ENCODE results near the gene PPIH.

DNA sequence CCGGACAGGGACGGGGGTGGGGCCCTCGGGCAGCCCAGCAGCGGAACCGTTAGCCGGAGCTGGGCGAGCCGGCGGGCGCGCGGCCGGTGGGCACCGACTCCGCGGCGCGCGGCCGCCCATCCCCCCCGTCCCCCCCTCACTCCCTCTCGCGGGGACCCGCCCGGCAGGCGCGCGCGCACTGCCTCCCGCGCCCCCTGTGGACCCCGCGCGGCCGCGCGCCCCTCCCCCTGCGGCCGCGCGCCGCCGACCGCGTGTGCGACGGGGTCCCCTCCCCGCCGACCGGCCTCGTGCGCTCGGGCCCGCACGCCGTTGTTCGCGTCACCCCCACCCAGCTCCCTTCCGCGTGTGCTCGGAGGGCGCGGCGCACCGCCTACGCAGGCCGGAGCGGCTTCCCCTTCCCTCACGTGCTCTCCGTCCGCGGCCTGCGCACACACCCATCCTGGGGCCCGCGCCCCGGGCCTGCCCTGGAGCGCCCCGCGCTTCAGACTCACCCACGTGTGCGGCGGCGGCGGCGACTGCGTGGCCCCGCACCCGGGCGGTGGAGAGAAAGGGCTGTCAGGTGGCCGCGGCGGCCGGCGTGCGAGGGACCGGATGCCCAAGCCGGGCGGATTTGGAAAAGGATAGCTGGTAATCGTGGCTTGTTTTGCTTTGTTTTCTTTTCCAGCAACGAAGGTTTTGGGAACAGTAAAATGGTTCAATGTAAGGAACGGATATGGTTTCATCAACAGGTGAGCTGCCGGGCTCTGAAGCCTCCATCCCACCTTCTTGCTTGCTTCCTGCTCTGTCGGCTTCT, 24.7 kb downstream of the PPIH start:
- TF ChIP-seq BRCA1 (IDR thresholded peaks at IDR 0.05; ENCODE audit: low read depth, low read length): no peak
- TF ChIP-seq ATF7 (IDR thresholded peaks at IDR 0.05; ENCODE audit: low read depth): no peak
- TF ChIP-seq CHD2 (IDR thresholded peaks at IDR 0.05; ENCODE audit: borderline replicate concordance, low read depth, low read length): peak; percentile 60; the same call in 1 of the 2 replicates
